Ascending aorta (tissue), 2 donors: ENCODE measurements around the gene TSPAN11. TPM values are rescaled to one million over a fixed set of nuclear protein-coding genes. Genes with fewer than 3 reads are reported as not detected.

ENCODE experiments used
- DNase-seq, 2 donors: peaks; one replicate each; pipeline ENCODE4 v3.0.0-alpha.2; 2019; ENCODE audit warnings: low spot score in 2 of 2
- H3K27ac ChIP-seq, 2 donors: fragments of 200-600 bp; sonication (generic); one replicate each; pipeline ENCODE4 v1.5.1; 2016 to 2017; ENCODE audit warnings: mild to moderate bottlenecking in 1 of 2
- H3K27me3 ChIP-seq: fragments of 200-600 bp; sonication (generic); one replicate; pipeline ENCODE4 v1.5.1; 2017
- H3K36me3 ChIP-seq, 2 donors: fragments of 200-600 bp; sonication (generic); one replicate each; pipeline ENCODE4 v1.5.1; 2016
- H3K4me1 ChIP-seq, 2 donors: fragments of 200-600 bp; sonication (generic); one replicate each; pipeline ENCODE4 v1.5.1; 2016 to 2017; ENCODE audit warnings: mild to moderate bottlenecking in 1 of 2
- H3K4me3 ChIP-seq, 2 donors: fragments of 200-600 bp; sonication (generic); one replicate each; pipeline ENCODE4 v1.5.1; 2016 to 2017; ENCODE audit warnings: mild to moderate bottlenecking in 1 of 2
- H3K9me3 ChIP-seq, 2 donors: fragments of 200-600 bp; sonication (generic); one replicate each; pipeline ENCODE4 v1.5.1; 2016
- intact Hi-C: fragments of 100-400 bp; cut with DNase I; formaldehyde crosslinking; loops from one replicate; pipeline ENCODE4 v1.15.1; 2023
- total RNA-seq: library from RNA; depleted of rRNA; stranded (reverse); fragments of >200 nt; gene quantifications from one replicate; pipeline ENCODE4 v1.1.0, GENCODE V29; 2016
- TF ChIP-seq, protein P1 (sequence below), 3 experiments: fragments of 200-600 bp in 2 of 3; fragments of 450-650 bp in 1 of 3; sonication (generic) in 2 of 3; IDR thresholded peaks; one replicate each; pipeline ENCODE4 v1.5.1; 2016 to 2019; ENCODE audit warnings: antibody characterized with exemption in 3 of 3, mild to moderate bottlenecking in 1 of 3, moderate library complexity in 1 of 3

The TSPAN11 gene
- total RNA-seq, 1 donor from 2014 or later = 5.2 TPM

DNA sequence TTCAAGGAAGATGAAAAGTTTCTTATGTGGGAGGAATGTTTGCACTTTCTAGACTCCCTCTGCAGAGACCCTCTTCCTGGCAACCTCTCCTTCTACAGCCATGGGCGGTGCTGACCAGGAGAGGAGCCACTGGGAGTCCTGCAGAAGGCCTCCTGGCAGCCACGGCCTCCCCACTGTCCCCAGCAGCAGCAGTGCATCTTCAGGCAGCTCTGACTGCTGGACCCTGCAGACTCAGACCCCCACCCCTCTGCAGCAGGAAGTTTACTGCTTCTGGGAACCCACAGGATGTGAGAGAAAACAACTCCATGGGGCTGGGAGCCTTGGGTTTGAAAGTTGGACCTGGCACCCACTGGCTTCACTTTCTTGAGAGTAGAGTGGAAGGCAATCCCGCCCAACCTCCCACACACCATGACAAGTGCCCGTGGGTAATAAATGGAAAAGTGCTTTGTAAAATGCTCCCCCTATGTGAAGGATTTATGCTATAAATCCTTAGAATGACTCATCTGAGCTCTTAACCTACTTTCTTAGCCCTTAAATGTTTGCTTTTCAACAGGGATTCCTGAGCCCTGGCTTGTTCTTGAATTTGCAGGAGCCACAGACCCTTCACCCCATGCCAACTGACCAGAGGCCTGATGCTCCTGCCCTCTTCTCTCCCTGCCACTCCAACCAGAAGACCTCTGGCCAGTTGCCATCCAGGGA is 109.6 kb downstream of the TSPAN11 start:
- DNase-seq = no peak
- TF ChIP-seq, protein P1, sequence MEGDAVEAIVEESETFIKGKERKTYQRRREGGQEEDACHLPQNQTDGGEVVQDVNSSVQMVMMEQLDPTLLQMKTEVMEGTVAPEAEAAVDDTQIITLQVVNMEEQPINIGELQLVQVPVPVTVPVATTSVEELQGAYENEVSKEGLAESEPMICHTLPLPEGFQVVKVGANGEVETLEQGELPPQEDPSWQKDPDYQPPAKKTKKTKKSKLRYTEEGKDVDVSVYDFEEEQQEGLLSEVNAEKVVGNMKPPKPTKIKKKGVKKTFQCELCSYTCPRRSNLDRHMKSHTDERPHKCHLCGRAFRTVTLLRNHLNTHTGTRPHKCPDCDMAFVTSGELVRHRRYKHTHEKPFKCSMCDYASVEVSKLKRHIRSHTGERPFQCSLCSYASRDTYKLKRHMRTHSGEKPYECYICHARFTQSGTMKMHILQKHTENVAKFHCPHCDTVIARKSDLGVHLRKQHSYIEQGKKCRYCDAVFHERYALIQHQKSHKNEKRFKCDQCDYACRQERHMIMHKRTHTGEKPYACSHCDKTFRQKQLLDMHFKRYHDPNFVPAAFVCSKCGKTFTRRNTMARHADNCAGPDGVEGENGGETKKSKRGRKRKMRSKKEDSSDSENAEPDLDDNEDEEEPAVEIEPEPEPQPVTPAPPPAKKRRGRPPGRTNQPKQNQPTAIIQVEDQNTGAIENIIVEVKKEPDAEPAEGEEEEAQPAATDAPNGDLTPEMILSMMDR (IDR thresholded peaks at IDR 0.05) = no peak
- H3K36me3 ChIP-seq = no peaks in the 10 kb centered on the region
- no peak overlapping the region for H3K4me3 ChIP-seq
- H3K27me3 ChIP-seq = no peaks in the 10 kb centered on the region
- no peaks in the 10 kb centered on the region for H3K4me1 ChIP-seq
- H3K9me3 ChIP-seq = no peaks in the 10 kb centered on the region
- intact Hi-C loops = no loop called here
- no peak overlapping the region for H3K27ac ChIP-seq

DNA sequence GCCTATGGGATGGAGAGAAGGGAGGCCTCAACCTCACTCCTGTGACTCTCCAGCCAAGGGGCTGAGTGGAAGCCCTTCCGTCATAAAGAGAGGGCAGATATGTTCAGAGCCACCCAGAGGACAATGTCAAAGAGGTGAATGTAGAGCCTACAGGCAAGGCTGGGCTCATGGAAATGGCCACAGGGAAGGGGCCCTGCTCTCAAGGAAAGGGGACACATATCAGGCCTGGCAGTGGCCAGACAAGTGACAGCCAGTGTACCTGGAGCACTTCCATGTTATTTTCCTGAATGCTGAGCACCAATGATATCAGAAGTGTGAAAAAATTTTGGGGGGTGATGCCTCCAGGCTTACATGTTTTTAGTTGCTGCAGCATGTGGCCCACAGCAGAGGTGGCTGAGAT is 110.5 kb downstream of the TSPAN11 start:
- intact Hi-C loops = no loop called here

DNA sequence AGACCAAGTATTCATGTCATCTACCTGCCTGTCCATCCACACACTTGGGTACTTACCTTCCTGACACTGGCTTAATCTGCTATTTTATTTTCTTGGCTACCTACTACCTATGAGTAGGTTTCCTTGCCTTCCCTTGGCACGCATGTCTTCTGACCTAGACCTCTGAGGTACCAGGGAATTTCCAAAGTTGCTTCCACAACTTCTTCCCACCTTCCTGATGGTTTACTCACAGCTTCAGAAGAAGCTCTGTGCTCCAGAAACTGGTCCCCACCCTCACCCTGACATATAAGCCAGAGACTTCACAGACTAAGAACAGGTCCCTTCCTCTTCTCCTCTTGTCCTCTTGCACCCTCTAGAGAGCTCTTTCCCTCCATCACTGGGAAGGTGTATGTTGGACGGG is 111.4 kb downstream of the TSPAN11 start:
- no peak for DNase-seq
- no peak overlapping the region for H3K27ac ChIP-seq
- TF ChIP-seq, protein P1 (IDR thresholded peaks at IDR 0.05) = no peak
- H3K9me3 ChIP-seq = no peaks in the 10 kb centered on the region
- intact Hi-C loops = no loop called here
- H3K4me1 ChIP-seq = no peaks in the 10 kb centered on the region
- H3K4me3 ChIP-seq = no peak overlapping the region
- no peaks in the 10 kb centered on the region for H3K36me3 ChIP-seq
- no peaks in the 10 kb centered on the region for H3K27me3 ChIP-seq

More for the DNA sequence above, 110.5 kb downstream of the TSPAN11 start:
- TF ChIP-seq, protein P1 (IDR thresholded peaks at IDR 0.05) = no peak
- Histone ChIP-seq H3K27me3 (no peaks in the 10 kb centered on the region), H3K36me3 (no peaks in the 10 kb centered on the region), H3K27ac (no peak overlapping the region), H3K4me3 (no peak overlapping the region), H3K9me3 (no peaks in the 10 kb centered on the region), H3K4me1 (no peaks in the 10 kb centered on the region)
- DNase-seq = no peak

DNA sequence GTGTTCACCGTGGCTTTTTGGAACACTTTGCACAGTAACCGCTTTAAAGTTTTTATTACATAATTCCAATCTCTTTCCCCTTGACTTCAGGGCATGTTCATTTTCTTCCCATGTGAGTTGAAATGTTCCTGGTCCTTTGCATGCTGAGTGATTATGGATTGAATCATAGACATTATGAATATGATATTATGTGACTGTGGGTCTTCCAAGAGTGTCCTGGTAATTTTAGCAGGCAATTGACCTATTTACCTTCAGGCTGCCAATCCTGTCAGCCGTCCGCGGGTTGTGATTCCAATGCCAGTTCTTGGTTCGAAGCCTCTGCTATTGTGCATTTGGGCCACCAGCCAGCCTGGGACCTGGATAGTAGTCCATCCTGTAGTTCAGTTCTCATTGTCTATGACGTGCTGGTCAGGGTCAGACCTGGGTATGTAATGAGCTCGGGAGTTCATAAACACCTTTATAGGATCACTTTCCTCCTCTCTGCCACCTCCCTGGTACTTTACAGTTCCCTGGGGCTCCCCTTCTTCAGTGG is 114.6 kb downstream of the TSPAN11 start:
- TF ChIP-seq, protein P1 (IDR thresholded peaks at IDR 0.05) = no peak
- no peaks in the 10 kb centered on the region for H3K36me3 ChIP-seq
- intact Hi-C loops = no loop called here

More for the DNA sequence above, 114.6 kb downstream of the TSPAN11 start:
- no peaks in the 10 kb centered on the region for H3K4me1 ChIP-seq
- H3K9me3 ChIP-seq = no peaks in the 10 kb centered on the region
- H3K4me3 ChIP-seq = no peak overlapping the region
- no peak overlapping the region for H3K27ac ChIP-seq
- DNase-seq = no peak
- no peaks in the 10 kb centered on the region for H3K27me3 ChIP-seq

Other genes starting within 250 kb of the TSPAN11 start
- 79.7 TPM for gene IPO8, start 230.9 kb upstream of the TSPAN11 start, total RNA-seq
- gene CAPRIN2, start 171.8 kb upstream of the TSPAN11 start, total RNA-seq = 20.6 TPM
- gene DDX11, start 147.1 kb downstream of the TSPAN11 start, total RNA-seq = 27.9 TPM